ENCODE measurements around the gene FARS2.

FARS2 gene

GRCh38 chr6:5274231-5274630 is 12.9 kb downstream of the FARS2 start:
- no peak overlapping the region for H3K4me3 ChIP-seq (ENCODE audit: low read depth, low read length)
- no peak for DNase-seq (ENCODE audit: low read depth)
- no peak for TF ChIP-seq CTCF (IDR thresholded peaks at IDR 0.05; ENCODE audit: control insufficient read depth, extremely low read depth, insufficient read depth)

- no peak overlapping the region for H3K4me3 ChIP-seq (ENCODE audit: low read depth, low read length)
- TF ChIP-seq CTCF (IDR thresholded peaks at IDR 0.05; ENCODE audit: control insufficient read depth, extremely low read depth, insufficient read depth): no peak
- no peak for DNase-seq (ENCODE audit: low read depth)
These were observed 14.2 kb downstream of the FARS2 start for GRCh38 chr6:5275497-5275896.

GRCh38 chr6:5276581-5276980 is 15.3 kb downstream of the FARS2 start:
- no peak for TF ChIP-seq CTCF (IDR thresholded peaks at IDR 0.05; ENCODE audit: control insufficient read depth, extremely low read depth, insufficient read depth)
- DNase-seq (ENCODE audit: low read depth): no peak
- H3K4me3 ChIP-seq (ENCODE audit: low read depth, low read length): no peak overlapping the region

- H3K4me3 ChIP-seq (ENCODE audit: low read depth, low read length): no peak overlapping the region
- no peak for TF ChIP-seq CTCF (IDR thresholded peaks at IDR 0.05; ENCODE audit: control insufficient read depth, extremely low read depth, insufficient read depth)
- DNase-seq (ENCODE audit: low read depth): no peak
These were observed 16.3 kb downstream of the FARS2 start for GRCh38 chr6:5277589-5277988.

- no peak overlapping the region for H3K4me3 ChIP-seq (ENCODE audit: low read depth, low read length)
- no peak for TF ChIP-seq CTCF (IDR thresholded peaks at IDR 0.05; ENCODE audit: control insufficient read depth, extremely low read depth, insufficient read depth)
- no peak for DNase-seq (ENCODE audit: low read depth)
These were observed 16.7 kb downstream of the FARS2 start for GRCh38 chr6:5278047-5278446.

- DNase-seq (ENCODE audit: low read depth): no peak
- H3K4me3 ChIP-seq (ENCODE audit: low read depth, low read length): no peak overlapping the region
- no peak for TF ChIP-seq CTCF (IDR thresholded peaks at IDR 0.05; ENCODE audit: control insufficient read depth, extremely low read depth, insufficient read depth)
These were observed 17.3 kb downstream of the FARS2 start for GRCh38 chr6:5278565-5279120.

- TF ChIP-seq CTCF (IDR thresholded peaks at IDR 0.05; ENCODE audit: control insufficient read depth, extremely low read depth, insufficient read depth): no peak
- H3K4me3 ChIP-seq (ENCODE audit: low read depth, low read length): no peak overlapping the region
- no peak for DNase-seq (ENCODE audit: low read depth)
These were observed 18.6 kb downstream of the FARS2 start for GRCh38 chr6:5279891-5280338.
